ENCODE results near the gene TIMP1.

TIMP1 gene

DNA sequence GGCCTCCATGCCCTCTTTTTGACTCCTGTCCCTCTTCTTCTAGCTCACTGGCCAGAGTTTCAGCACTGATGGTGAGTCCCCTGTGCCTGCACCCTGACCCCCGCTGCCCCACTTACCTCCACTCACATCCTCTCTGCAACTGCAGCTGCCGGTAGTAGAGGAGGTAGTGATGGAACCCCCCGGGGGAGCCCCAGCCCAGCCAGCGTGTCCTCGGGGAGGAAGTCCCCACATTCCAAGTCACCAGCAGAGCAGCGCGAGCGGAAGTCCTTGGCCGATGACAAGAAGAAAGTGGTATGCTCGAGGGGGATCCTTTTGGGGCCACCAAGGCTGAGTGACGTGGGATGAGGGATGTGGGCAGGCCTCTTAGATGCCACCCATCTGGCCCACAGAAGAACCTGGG lies 15.4 kb upstream of the TIMP1 start:
- Histone ChIP-seq H3K4me3 (ENCODE audit: insufficient read length, low read depth) (no peak overlapping the region), H3K27me3 (ENCODE audit: insufficient read depth, insufficient read length) (no peaks in the 10 kb centered on the region), H3K9me3 (ENCODE audit: insufficient read depth, low read length) (no peaks in the 10 kb centered on the region), H3K4me1 (ENCODE audit: insufficient read depth, insufficient read length) (peaks cover 6% of the 10 kb centered on the region), H3K36me3 (ENCODE audit: insufficient read depth, insufficient read length, low read length) (peaks cover 95% of the 10 kb centered on the region), H3K9ac (ENCODE audit: insufficient read length, low read depth) (no peak overlapping the region)
- DNase-seq (ENCODE audit: low read depth, low spot score): no peak
- TF ChIP-seq ZNF274 (IDR thresholded peaks at IDR 0.05; ENCODE audit: low read depth, low read length) (no peak), SUZ12 (IDR thresholded peaks at IDR 0.05; ENCODE audit: extremely low read depth, insufficient read depth, insufficient read length) (no peak), YY1 (IDR thresholded peaks at IDR 0.05; ENCODE audit: insufficient read depth, insufficient read length) (no peak)

DNA sequence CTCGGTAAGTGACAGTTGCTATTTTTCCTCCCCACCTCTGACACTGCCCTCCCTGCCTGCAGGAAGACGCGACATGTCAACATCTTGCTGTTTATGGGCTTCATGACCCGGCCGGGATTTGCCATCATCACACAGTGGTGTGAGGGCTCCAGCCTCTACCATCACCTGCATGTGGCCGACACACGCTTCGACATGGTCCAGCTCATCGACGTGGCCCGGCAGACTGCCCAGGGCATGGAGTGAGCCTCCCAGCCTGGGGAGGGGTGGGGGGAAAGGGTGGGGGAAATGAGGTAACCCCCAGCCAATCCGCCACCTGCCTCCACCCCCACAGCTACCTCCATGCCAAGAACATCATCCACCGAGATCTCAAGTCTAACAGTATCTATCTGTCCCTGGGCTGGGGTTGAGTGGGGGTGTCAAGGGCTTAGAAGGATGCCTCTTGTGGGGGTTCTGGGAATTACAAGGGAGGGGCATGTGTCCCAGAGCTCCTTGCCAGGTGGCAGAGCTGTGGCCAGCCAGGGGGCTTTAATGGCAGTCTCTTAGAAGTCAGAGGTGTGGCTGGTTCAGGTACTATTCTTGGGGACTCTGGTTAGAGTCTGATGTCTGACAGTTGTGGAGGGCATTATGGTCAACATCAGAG lies 13.5 kb upstream of the TIMP1 start:
- DNase-seq (ENCODE audit: low read depth, low spot score): no peak
- TF ChIP-seq YY1 (IDR thresholded peaks at IDR 0.05; ENCODE audit: insufficient read depth, insufficient read length) (no peak), ZNF274 (IDR thresholded peaks at IDR 0.05; ENCODE audit: low read depth, low read length) (no peak), SUZ12 (IDR thresholded peaks at IDR 0.05; ENCODE audit: extremely low read depth, insufficient read depth, insufficient read length) (no peak)
- Histone ChIP-seq H3K9me3 (ENCODE audit: insufficient read depth, low read length) (no peaks in the 10 kb centered on the region), H3K36me3 (ENCODE audit: insufficient read depth, insufficient read length, low read length) (peaks cover 89% of the 10 kb centered on the region), H3K27me3 (ENCODE audit: insufficient read depth, insufficient read length) (no peaks in the 10 kb centered on the region), H3K4me1 (ENCODE audit: insufficient read depth, insufficient read length) (peaks cover 3% of the 10 kb centered on the region), H3K4me3 (ENCODE audit: insufficient read length, low read depth) (no peak overlapping the region), H3K9ac (ENCODE audit: insufficient read length, low read depth) (no peak overlapping the region)

DNA sequence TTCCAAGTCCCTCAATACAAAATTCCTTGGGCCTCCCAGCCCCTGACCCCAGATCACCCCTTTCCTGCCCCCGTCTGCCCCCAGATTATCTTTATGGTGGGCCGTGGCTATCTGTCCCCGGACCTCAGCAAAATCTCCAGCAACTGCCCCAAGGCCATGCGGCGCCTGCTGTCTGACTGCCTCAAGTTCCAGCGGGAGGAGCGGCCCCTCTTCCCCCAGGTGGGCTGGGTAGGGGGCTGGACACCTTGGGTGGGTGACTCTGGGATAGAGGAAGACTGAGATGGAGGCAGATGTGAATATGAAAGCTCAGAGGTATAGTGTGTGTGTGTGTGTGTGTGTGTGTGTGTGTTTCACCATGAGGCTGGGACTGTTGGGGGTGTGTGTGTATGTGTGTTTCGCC lies 11.4 kb upstream of the TIMP1 start:
- Histone ChIP-seq H3K27me3 (ENCODE audit: insufficient read depth, insufficient read length) (no peaks in the 10 kb centered on the region), H3K36me3 (ENCODE audit: insufficient read depth, insufficient read length, low read length) (peaks cover 72% of the 10 kb centered on the region), H3K9ac (ENCODE audit: insufficient read length, low read depth) (no peak overlapping the region), H3K9me3 (ENCODE audit: insufficient read depth, low read length) (no peaks in the 10 kb centered on the region), H3K4me3 (ENCODE audit: insufficient read length, low read depth) (no peak overlapping the region), H3K4me1 (ENCODE audit: insufficient read depth, insufficient read length) (peaks cover 7% of the 10 kb centered on the region)
- no peak for DNase-seq (ENCODE audit: low read depth, low spot score)
- TF ChIP-seq ZNF274 (IDR thresholded peaks at IDR 0.05; ENCODE audit: low read depth, low read length) (no peak), SUZ12 (IDR thresholded peaks at IDR 0.05; ENCODE audit: extremely low read depth, insufficient read depth, insufficient read length) (no peak), YY1 (IDR thresholded peaks at IDR 0.05; ENCODE audit: insufficient read depth, insufficient read length) (no peak)

GRCh38 chrX:47571215-47571614 lies 11.0 kb upstream of the TIMP1 start:
- no peaks in the 10 kb centered on the region for H3K9me3 ChIP-seq (ENCODE audit: insufficient read depth, low read length)
- H3K9ac ChIP-seq (ENCODE audit: insufficient read length, low read depth): no peak overlapping the region
- TF ChIP-seq SUZ12 (IDR thresholded peaks at IDR 0.05; ENCODE audit: extremely low read depth, insufficient read depth, insufficient read length) (no peak), ZNF274 (IDR thresholded peaks at IDR 0.05; ENCODE audit: low read depth, low read length) (no peak), YY1 (IDR thresholded peaks at IDR 0.05; ENCODE audit: insufficient read depth, insufficient read length) (no peak)
- H3K4me1 ChIP-seq (ENCODE audit: insufficient read depth, insufficient read length): peaks cover 7% of the 10 kb centered on the region
- peaks cover 72% of the 10 kb centered on the region for H3K36me3 ChIP-seq (ENCODE audit: insufficient read depth, insufficient read length, low read length)
- H3K27me3 ChIP-seq (ENCODE audit: insufficient read depth, insufficient read length): no peaks in the 10 kb centered on the region
- no peak overlapping the region for H3K4me3 ChIP-seq (ENCODE audit: insufficient read length, low read depth)
- no peak for DNase-seq (ENCODE audit: low read depth, low spot score)

DNA sequence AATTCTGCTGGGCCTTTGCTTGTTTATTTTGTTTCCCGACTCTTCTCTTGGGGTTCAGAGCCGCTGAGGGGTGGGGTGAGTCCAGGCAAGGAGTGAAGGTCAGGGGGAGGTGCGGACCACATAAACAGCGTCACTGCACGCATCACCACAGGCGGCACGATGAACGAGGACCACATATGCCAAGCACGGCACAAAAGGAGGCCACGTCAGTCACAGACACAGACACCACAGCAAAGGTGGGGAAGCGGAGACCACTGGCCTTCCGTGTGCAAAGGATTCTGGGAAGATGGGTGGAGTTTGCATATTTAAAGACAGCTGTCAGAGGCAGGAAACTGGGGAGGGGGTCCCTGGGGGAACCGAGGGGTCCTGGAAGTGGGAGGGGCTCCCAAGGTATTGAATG lies 10.3 kb upstream of the TIMP1 start:
- peaks cover 66% of the 10 kb centered on the region for H3K36me3 ChIP-seq (ENCODE audit: insufficient read depth, insufficient read length, low read length)
- DNase-seq (ENCODE audit: low read depth, low spot score): no peak
- no peak overlapping the region for H3K4me3 ChIP-seq (ENCODE audit: insufficient read length, low read depth)
- peaks cover 7% of the 10 kb centered on the region for H3K4me1 ChIP-seq (ENCODE audit: insufficient read depth, insufficient read length)
- H3K27me3 ChIP-seq (ENCODE audit: insufficient read depth, insufficient read length): no peaks in the 10 kb centered on the region
- TF ChIP-seq ZNF274 (IDR thresholded peaks at IDR 0.05; ENCODE audit: low read depth, low read length) (no peak), YY1 (IDR thresholded peaks at IDR 0.05; ENCODE audit: insufficient read depth, insufficient read length) (no peak), SUZ12 (IDR thresholded peaks at IDR 0.05; ENCODE audit: extremely low read depth, insufficient read depth, insufficient read length) (no peak)
- H3K9me3 ChIP-seq (ENCODE audit: insufficient read depth, low read length): no peaks in the 10 kb centered on the region
- no peak overlapping the region for H3K9ac ChIP-seq (ENCODE audit: insufficient read length, low read depth)

- TF ChIP-seq SUZ12 (IDR thresholded peaks at IDR 0.05; ENCODE audit: extremely low read depth, insufficient read depth, insufficient read length) (no peak), YY1 (IDR thresholded peaks at IDR 0.05; ENCODE audit: insufficient read depth, insufficient read length) (no peak), ZNF274 (IDR thresholded peaks at IDR 0.05; ENCODE audit: low read depth, low read length) (no peak)
- peaks cover 56% of the 10 kb centered on the region for H3K36me3 ChIP-seq (ENCODE audit: insufficient read depth, insufficient read length, low read length)
- peaks cover 12% of the 10 kb centered on the region for H3K4me1 ChIP-seq (ENCODE audit: insufficient read depth, insufficient read length)
- H3K4me3 ChIP-seq (ENCODE audit: insufficient read length, low read depth): no peak overlapping the region
- no peaks in the 10 kb centered on the region for H3K27me3 ChIP-seq (ENCODE audit: insufficient read depth, insufficient read length)
- H3K9ac ChIP-seq (ENCODE audit: insufficient read length, low read depth): peak overlapping the region; percentile 43
- H3K9me3 ChIP-seq (ENCODE audit: insufficient read depth, low read length): no peaks in the 10 kb centered on the region
- DNase-seq (ENCODE audit: low read depth, low spot score): no peak
These were observed 9.4 kb upstream of the TIMP1 start for GRCh38 chrX:47572773-47573340.

- no peak for TF ChIP-seq YY1 (IDR thresholded peaks at IDR 0.05; ENCODE audit: insufficient read depth, insufficient read length)
- TF ChIP-seq SUZ12 (IDR thresholded peaks at IDR 0.05; ENCODE audit: extremely low read depth, insufficient read depth, insufficient read length): no peak
- TF ChIP-seq ZNF274 (IDR thresholded peaks at IDR 0.05; ENCODE audit: low read depth, low read length): no peak
- no peaks in the 10 kb centered on the region for H3K27me3 ChIP-seq (ENCODE audit: insufficient read depth, insufficient read length)
- H3K36me3 ChIP-seq (ENCODE audit: insufficient read depth, insufficient read length, low read length): peaks cover 50% of the 10 kb centered on the region
- DNase-seq (ENCODE audit: low read depth, low spot score): peak; percentile 81
- peak overlapping the region; percentile 92 for H3K9ac ChIP-seq (ENCODE audit: insufficient read length, low read depth)
- H3K9me3 ChIP-seq (ENCODE audit: insufficient read depth, low read length): no peaks in the 10 kb centered on the region
- H3K4me3 ChIP-seq (ENCODE audit: insufficient read length, low read depth): peak overlapping the region; percentile 41
- peaks cover 15% of the 10 kb centered on the region for H3K4me1 ChIP-seq (ENCODE audit: insufficient read depth, insufficient read length)
These were observed 8.7 kb upstream of the TIMP1 start for GRCh38 chrX:47573341-47574075.

Measured in NT2/D1 (cell line).